CD14-positive monocyte (primary cell): Measurements from ENCODE around the gene FNDC1. TPM values are rescaled to one million over a fixed set of nuclear protein-coding genes. Genes with fewer than 3 reads are reported as not detected.
A peak's percentile ranks its signal among the peaks of the same experiment; 100 is the strongest.

Experiments used
- DNase-seq, 3 donors: peaks; one replicate each; pipeline ENCODE4 v3.0.0-alpha.2; 2011 to 2022
- H2AFZ ChIP-seq: 2 replicates; pipeline ENCODE4 v1.6.0; 2012; ENCODE audit warnings: mild to moderate bottlenecking, low read depth, low read length, inconsistent platforms; ENCODE audit not compliant: insufficient read depth, poor library complexity, severe bottlenecking
- H3K27ac ChIP-seq, 2 donors: 1 replicate in 1 of 2; 2 replicates in 1 of 2; pipeline ENCODE4 v1.5.1; 2012 to 2013; ENCODE audit warnings: low read length in 2 of 2, control low read depth in 1 of 2, inconsistent platforms in 1 of 2, low read depth in 1 of 2, mild to moderate bottlenecking in 1 of 2
- H3K27me3 ChIP-seq, 2 donors: one replicate each; pipeline versions ENCODE4 v1.6.0 to v1.6.1; 2011 to 2013; ENCODE audit warnings: low read length in 2 of 2; ENCODE audit not compliant: control insufficient read depth in 2 of 2, insufficient read depth in 2 of 2
- H3K36me3 ChIP-seq, 2 donors: replicated peaks in 1 of 2; 1 replicate in 1 of 2; 2 replicates in 1 of 2; pipeline versions ENCODE4 v1.5.1 to v1.6.1; 2012 to 2013; ENCODE audit warnings: low read length in 2 of 2, control low read depth in 1 of 2, inconsistent platforms in 1 of 2, mild to moderate bottlenecking in 1 of 2; ENCODE audit not compliant: insufficient read depth in 2 of 2, control insufficient read depth in 1 of 2
- H3K4me1 ChIP-seq, 2 donors: 1 replicate in 1 of 2; 2 replicates in 1 of 2; pipeline versions ENCODE4 v1.5.1 to v1.6.1; 2012 to 2013; ENCODE audit warnings: low read length in 2 of 2, control low read depth in 1 of 2, inconsistent platforms in 1 of 2, mild to moderate bottlenecking in 1 of 2, moderate library complexity in 1 of 2; ENCODE audit not compliant: insufficient read depth in 2 of 2, control insufficient read depth in 1 of 2
- H3K4me2 ChIP-seq: replicated peaks from 2 replicates; pipeline ENCODE3; 2012; ENCODE audit warnings: low read length, moderate library complexity, mild to moderate bottlenecking; ENCODE audit not compliant: poor library complexity, severe bottlenecking; ENCODE audit errors: extremely low read depth
- H3K4me3 ChIP-seq, 3 experiments: fragments of 200-600 bp in 1 of 3; sonication (generic) in 1 of 3; replicated peaks in 1 of 3; 1 replicate in 2 of 3; 2 replicates in 1 of 3; pipeline ENCODE4 v1.5.1; 2011 to 2013; ENCODE audit warnings: low read length in 3 of 3, mild to moderate bottlenecking in 3 of 3, control low read depth in 2 of 3, low read depth in 2 of 3, inconsistent platforms in 1 of 3, moderate library complexity in 1 of 3
- H3K79me2 ChIP-seq: 2 replicates; pipeline ENCODE4 v1.6.0; 2012; ENCODE audit warnings: mild to moderate bottlenecking, control low read depth, inconsistent platforms, low read length, moderate library complexity; ENCODE audit not compliant: insufficient read depth
- H3K9ac ChIP-seq: 2 replicates; pipeline ENCODE4 v1.6.0; 2017; ENCODE audit warnings: low read length, mild to moderate bottlenecking; ENCODE audit not compliant: insufficient read depth, poor library complexity, severe bottlenecking
- H3K9me3 ChIP-seq, 2 donors: replicated peaks in 1 of 2; 1 replicate in 1 of 2; 2 replicates in 1 of 2; pipeline versions ENCODE4 v1.5.1 to v1.6.1; 2012 to 2013; ENCODE audit warnings: low read length in 2 of 2, control low read depth in 1 of 2; ENCODE audit not compliant: control insufficient read depth in 1 of 2, insufficient read depth in 1 of 2
- H4K20me1 ChIP-seq: 2 replicates; pipeline ENCODE4 v1.6.0; 2012; ENCODE audit warnings: mild to moderate bottlenecking, low read length, control low read depth, moderate library complexity; ENCODE audit not compliant: insufficient read depth
- H3K27ac Mint-ChIP-seq, 7 donors: one replicate each; pipeline ENCODE4 v1.8.0; 2020; ENCODE audit warnings: mild to moderate bottlenecking in 7 of 7, mixed read lengths in 7 of 7, moderate library complexity in 6 of 7, inconsistent platforms in 2 of 7
- H3K27me3 Mint-ChIP-seq, 3 donors: one replicate each; pipeline ENCODE4 v1.8.0; 2021 to 2022; ENCODE audit warnings: low read depth in 3 of 3, mild to moderate bottlenecking in 3 of 3, mixed read lengths in 3 of 3, moderate library complexity in 3 of 3, inconsistent platforms in 1 of 3
- H3K36me3 Mint-ChIP-seq, 2 donors: one replicate each; pipeline ENCODE4 v1.8.0; 2020; ENCODE audit warnings: mixed read lengths in 2 of 2, inconsistent platforms in 1 of 2, mild to moderate bottlenecking in 1 of 2
- H3K4me1 Mint-ChIP-seq: one replicate; pipeline ENCODE4 v1.8.0; 2020; ENCODE audit warnings: mild to moderate bottlenecking, mixed read lengths
- H3K4me3 Mint-ChIP-seq, 2 donors: one replicate each; pipeline ENCODE4 v1.8.0; 2020; ENCODE audit warnings: mild to moderate bottlenecking in 2 of 2, mixed read lengths in 2 of 2, moderate library complexity in 1 of 2
- H3K9me3 Mint-ChIP-seq, 7 donors: one replicate each; pipeline ENCODE4 v1.8.0; 2020 to 2022; ENCODE audit warnings: mixed read lengths in 7 of 7, mild to moderate bottlenecking in 6 of 7, moderate library complexity in 6 of 7, inconsistent platforms in 2 of 7
- WGBS: methylation state at CpG from one replicate; pipeline ENCODE4 v1.1.5; 2013; ENCODE audit warnings: missing lambda C conversion rate; ENCODE audit not compliant: insufficient coverage; 5-methylcytosine and 5-hydroxymethylcytosine counted together
- intact Hi-C, 2 donors: fragments of 100-400 bp; cut with micrococcal nuclease; formaldehyde crosslinking; loops; one replicate each; pipeline versions ENCODE4 v1.15.0 to v1.15.1; 2023
- polyA plus RNA-seq, 3 donors: library from polyadenylated mRNA; depleted of rRNA in 1 of 3; unstranded in 2 of 3; stranded (reverse) in 1 of 3; fragments of 300-500 nt in 2 of 3; fragments of >200 nt in 1 of 3; fragmentation: Illumina TruSeq in 2 of 3; gene quantifications; 1 replicate in 2 of 3; 2 replicates in 1 of 3; pipeline ENCODE4 v1.2.3, GENCODE V29; 2012 to 2021
- TF ChIP-seq, protein P1 (sequence below): fragments of 200-600 bp; IDR thresholded peaks from one replicate; pipeline ENCODE4 v1.8.0; 2022; ENCODE audit warnings: antibody characterized with exemption, mild to moderate bottlenecking

Gene FNDC1
- polyA plus RNA-seq, 3 donors: not detected

DNA sequence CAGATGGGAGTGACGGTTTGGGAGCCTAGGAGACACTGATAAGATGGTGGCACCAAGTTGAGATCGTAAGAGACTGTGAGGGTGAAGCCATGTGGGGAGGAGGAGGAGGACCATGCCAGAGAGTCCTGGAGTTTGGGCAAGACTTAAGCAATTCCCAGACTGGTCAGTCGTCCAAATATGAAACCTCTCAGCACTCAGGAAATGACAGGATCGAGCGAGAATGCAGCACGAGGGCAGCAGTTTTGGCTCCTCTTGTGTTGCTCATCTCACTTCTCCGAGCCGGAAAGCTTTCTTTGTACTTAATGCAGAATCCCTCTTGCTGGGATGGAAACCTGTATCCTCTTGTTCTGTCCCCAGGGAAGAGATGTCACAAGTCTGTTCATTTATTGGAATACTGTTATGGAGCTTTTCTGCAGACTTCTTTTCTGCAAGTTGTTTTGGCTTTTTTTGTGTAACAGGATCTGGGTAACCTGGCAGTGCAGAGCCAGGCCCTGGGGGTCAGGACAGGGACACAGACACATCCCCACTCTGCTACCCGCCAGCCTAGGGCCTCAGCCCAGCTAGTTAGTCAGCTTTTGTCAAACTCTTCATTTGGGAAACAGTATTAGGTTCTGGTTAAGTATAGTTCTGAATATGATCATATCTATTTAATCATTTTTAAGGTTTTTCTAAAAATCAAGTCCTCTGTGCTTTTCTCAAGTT is 34.3 kb downstream of the FNDC1 start:
- H3K27ac Mint-ChIP-seq: no peak overlapping the region

DNA sequence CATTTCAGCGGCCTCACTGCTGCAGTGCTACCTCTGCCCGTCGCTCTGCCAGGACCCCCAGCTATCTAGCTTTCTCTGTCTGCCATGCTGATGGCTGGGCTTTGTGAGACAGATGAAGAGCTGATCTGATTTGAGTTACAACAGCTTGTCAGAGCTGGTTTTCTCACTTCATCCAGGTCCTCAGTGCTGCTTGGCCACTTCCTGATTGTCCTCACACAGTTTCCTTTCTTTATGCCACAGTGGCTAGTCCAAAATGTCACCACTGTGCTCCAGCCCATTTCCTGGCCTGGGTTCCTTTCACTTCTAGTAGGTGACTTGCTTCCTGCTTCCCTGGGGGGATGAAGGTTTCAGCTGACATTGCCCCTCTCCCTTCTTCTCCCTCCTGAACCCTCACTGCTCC is 35.4 kb downstream of the FNDC1 start:
- Histone ChIP-seq H3K4me2 (no peak overlapping the region), H3K9me3 (no peaks in the 10 kb centered on the region), H3K27ac (no peak overlapping the region), H2AFZ (no peak overlapping the region), H3K4me1 (peaks cover 5 to 10% of the 10 kb centered on the region in 2 donors), H3K79me2 (no peaks in the 10 kb centered on the region), H3K4me3 (no peak overlapping the region), H3K9ac (no peak overlapping the region), H4K20me1 (no peaks in the 10 kb centered on the region), H3K36me3 (no peaks in the 10 kb centered on the region), H3K27me3 (no peaks in the 10 kb centered on the region)
- no peak for DNase-seq
- peaks cover 16% of the 10 kb centered on the region for H3K4me1 Mint-ChIP-seq
- H3K9me3 Mint-ChIP-seq: peaks cover 0 to 4% (median 0%) of the 10 kb centered on the region in 7 donors
- no peaks in the 10 kb centered on the region for H3K36me3 Mint-ChIP-seq
- no peak overlapping the region for H3K4me3 Mint-ChIP-seq
- 90% methylated on average over 2 of the region's 3 CpGs for WGBS
- intact Hi-C loops: no loop called here
- TF ChIP-seq, protein P1, sequence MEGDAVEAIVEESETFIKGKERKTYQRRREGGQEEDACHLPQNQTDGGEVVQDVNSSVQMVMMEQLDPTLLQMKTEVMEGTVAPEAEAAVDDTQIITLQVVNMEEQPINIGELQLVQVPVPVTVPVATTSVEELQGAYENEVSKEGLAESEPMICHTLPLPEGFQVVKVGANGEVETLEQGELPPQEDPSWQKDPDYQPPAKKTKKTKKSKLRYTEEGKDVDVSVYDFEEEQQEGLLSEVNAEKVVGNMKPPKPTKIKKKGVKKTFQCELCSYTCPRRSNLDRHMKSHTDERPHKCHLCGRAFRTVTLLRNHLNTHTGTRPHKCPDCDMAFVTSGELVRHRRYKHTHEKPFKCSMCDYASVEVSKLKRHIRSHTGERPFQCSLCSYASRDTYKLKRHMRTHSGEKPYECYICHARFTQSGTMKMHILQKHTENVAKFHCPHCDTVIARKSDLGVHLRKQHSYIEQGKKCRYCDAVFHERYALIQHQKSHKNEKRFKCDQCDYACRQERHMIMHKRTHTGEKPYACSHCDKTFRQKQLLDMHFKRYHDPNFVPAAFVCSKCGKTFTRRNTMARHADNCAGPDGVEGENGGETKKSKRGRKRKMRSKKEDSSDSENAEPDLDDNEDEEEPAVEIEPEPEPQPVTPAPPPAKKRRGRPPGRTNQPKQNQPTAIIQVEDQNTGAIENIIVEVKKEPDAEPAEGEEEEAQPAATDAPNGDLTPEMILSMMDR: no peak
- peaks cover 7 to 13% (median 13%) of the 10 kb centered on the region in 3 donors for H3K27me3 Mint-ChIP-seq
- peak overlapping the region in 1 of 7 donors; percentile 66 for H3K27ac Mint-ChIP-seq

More for the DNA sequence above, 34.3 kb downstream of the FNDC1 start:
- Histone ChIP-seq H3K27ac (no peak overlapping the region), H3K27me3 (no peaks in the 10 kb centered on the region), H2AFZ (no peak overlapping the region), H3K9ac (no peak overlapping the region), H3K79me2 (no peaks in the 10 kb centered on the region), H3K4me3 (no peak overlapping the region), H3K9me3 (no peaks in the 10 kb centered on the region), H3K4me2 (no peak overlapping the region), H3K4me1 (peaks cover 5 to 10% of the 10 kb centered on the region in 2 donors), H4K20me1 (no peaks in the 10 kb centered on the region), H3K36me3 (no peaks in the 10 kb centered on the region)
- peaks cover 16% of the 10 kb centered on the region for H3K4me1 Mint-ChIP-seq
- intact Hi-C loops: no loop called here
- TF ChIP-seq, protein P1: no peak
- DNase-seq: no peak
- peaks cover 8 to 16% (median 13%) of the 10 kb centered on the region in 3 donors for H3K27me3 Mint-ChIP-seq
- H3K9me3 Mint-ChIP-seq: peaks cover 0 to 4% (median 0%) of the 10 kb centered on the region in 7 donors
- H3K4me3 Mint-ChIP-seq: no peak overlapping the region
- WGBS: 84% methylated on average over 8 of the region's 9 CpGs
- no peaks in the 10 kb centered on the region for H3K36me3 Mint-ChIP-seq
